ENCODE results near the gene ADAMTS10.
"Not testable (repeated sequence)": the region's sequence is repeated elsewhere in the genome, so short reads cannot be mapped to it uniquely, and the experiment has no call there.

ADAMTS10 gene

DNA sequence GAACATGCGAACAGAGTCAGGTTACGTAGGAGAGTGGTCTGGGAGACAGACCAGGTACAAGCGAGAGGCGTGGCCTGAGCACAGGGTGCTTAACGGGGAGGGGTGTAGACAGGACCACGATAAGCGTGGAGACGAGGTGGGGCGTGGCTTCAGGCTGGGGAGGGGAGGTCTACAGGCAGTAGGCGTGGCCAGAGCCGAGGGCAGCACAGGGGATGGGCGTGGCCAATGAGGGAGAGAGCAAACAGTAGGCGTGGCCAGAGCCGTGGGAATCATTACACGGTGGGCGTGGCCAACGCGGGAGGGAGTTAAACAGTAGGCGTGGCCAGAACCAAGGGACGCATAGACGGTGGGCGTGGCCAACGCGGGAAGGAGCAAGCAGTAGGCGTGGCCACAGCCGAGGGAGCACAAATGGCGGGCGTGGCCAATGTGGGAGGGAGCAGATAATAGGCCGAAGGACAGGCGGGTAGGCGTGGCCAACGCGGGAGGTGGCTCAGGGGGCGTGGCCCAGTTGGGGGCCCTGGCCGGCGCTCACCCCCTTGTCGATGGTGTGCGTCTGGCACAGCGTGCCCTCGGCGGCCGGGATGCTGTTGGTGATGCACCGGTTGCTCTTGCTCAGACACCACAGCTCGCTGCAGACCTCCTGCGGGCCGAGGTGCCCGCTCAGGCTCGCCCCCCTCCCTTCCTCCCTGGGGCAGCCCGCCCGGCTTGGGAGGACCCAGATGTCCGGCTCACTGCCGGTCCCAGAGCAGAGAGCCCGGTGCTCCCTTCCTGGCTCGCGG is 18.1 kb downstream of the ADAMTS10 start:
- peak; percentile 89 for DNase-seq (ENCODE audit: low spot score)

- DNase-seq (ENCODE audit: low spot score): no peak
Observed at GRCh38 chr19:8589177-8589714, 21.3 kb downstream of the ADAMTS10 start.

DNA sequence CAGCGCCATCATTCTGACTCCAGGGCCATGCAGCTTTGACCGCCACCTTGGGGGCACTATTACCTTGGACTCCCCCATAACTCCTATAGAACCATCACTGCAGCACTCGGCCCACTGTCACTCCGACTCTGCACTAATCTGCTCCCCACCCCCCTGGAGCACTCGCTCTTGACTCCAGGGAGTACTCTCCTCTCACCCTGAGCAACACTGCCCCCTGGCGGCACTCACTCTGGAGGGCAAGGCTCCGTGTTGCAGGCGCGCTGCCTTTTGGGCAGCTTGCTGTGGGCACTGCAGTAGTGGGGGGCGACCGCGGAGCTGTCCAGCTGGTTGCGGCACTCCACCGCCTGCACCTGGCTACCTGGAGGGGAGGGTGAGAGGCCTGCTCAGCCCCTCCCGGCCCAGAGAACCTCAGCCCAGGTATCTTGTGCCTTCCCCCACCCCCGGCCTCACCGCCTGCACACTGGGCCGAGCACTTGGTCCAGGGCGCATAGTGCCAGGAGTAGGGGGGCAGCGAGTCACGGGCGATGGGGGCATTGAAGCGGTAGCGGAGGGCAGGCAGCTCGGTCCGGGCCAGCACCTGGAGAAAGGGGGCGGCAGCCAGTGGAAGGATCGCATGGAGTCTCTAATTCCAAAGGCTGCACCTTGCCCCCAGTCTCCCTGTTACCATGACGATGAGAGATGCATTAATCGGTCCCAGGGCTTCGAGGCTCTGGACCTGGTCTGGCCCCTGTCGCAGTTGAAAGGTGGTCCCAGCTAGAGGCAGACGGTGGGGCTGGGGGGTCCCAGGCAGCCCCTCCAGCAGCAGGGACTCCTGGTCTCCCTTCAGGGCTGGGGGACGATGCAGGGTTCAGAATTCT is 24.4 kb downstream of the ADAMTS10 start:
- DNase-seq (ENCODE audit: low spot score): peak; percentile 70

GRCh38 chr19:8584965-8585893 is 25.3 kb downstream of the ADAMTS10 start:
- DNase-seq (ENCODE audit: low spot score): no peak

DNA sequence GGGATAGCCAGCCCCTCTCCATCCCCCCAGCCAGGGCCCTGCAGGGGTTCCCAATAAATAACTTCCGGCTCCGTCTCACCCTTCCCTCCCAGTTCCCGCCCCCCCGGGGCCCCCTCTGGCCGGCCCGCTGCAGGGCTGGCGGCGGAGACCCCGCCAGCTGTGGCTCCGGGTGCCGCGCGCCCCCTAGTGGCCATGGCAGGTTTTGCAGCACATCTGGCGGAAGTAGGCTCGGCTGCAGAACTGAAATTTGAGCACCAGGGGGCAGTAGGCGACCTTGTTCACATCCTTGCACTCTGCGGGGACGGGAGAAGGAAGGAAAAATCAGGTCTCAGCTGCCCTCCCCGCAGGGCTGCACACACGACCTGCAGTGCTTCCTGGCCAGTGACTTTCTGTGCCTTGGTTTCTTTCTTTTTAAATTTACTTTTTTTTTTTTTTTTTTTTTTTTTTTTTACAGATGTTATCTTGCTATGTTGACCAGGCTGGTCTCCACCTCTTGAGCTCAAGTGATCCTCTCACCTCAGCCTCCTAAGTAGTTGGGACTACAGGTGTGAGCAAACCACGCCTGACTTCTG is 29.7 kb downstream of the ADAMTS10 start:
- peak; percentile 88 for DNase-seq (ENCODE audit: low spot score)

DNA sequence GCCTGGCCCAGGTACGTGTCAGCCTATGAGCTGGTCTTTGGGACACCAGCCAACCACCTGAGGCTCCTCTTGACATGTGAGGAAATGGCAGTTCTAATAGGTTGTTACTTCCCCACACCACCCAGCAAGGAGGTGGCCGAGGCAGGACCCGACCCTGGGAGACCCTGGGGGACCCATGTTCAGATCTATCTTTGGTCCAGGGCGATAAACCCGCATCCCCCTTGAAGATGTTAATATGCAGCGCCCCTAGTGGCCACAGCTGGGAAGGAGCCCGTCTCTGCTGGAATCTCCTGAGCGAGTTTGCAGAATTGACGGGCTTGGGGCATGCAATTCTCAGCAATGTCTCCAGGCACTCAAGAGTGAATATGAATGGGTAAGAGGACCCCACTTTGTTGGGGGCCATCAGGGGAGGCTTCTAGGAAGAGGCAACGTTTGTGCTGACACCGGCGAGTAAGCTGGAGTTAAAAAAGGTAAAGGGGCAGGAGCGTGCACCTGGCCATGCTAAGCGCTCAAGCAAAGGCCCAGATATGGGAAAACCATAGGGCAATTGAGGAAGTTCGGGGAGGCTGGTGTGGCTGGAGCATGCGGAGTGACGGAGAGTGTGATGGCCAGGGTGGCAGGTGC is 31.8 kb downstream of the ADAMTS10 start:
- peak; percentile 75 for DNase-seq (ENCODE audit: low spot score)

- DNase-seq (ENCODE audit: low spot score): no peak
Observed at GRCh38 chr19:8577741-8578140, 32.8 kb downstream of the ADAMTS10 start.

- DNase-seq (ENCODE audit: low spot score): no peak
Observed at GRCh38 chr19:8577247-8577646, 33.3 kb downstream of the ADAMTS10 start, which contains the start of gene MYO1F. MYO1F (minus strand) TSS chr19:8577442; CDS start chr19:8577309, 133 bp downstream.

- no peak for DNase-seq (ENCODE audit: low spot score)
Observed at GRCh38 chr19:8576273-8576993, 34.1 kb downstream of the ADAMTS10 start.

DNA sequence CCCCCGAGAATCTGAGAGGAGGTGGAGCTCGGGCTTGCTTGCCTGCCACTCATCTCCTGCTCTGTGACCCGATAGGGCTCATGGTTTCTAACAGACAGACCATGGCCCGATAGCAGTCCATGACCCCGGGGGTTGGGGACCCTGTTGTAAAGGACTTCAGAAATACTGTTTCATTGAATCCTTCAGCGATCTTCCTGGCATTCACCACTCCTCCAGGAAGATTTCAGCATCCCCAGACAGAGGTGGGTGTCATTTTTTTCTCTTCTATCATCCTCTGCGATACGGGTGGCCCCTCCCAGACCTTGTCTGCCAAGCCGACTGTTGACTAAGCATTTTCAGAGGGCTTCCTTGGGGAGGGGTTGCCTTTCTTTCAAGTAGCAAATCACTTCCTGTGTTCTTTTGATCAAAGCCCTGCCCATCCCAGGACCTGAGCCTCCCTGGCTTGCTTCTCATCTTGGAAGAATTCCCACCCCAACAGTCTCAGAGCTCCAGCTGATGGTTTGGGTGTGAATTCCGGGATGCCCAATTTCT is 35.0 kb downstream of the ADAMTS10 start:
- DNase-seq (ENCODE audit: low spot score): no peak

GRCh38 chr19:8574619-8574922 is 35.9 kb downstream of the ADAMTS10 start:
- DNase-seq (ENCODE audit: low spot score): not testable (repeated sequence)

GRCh38 chr19:8573316-8573715 is 37.2 kb downstream of the ADAMTS10 start:
- no peak for DNase-seq (ENCODE audit: low spot score)

DNA sequence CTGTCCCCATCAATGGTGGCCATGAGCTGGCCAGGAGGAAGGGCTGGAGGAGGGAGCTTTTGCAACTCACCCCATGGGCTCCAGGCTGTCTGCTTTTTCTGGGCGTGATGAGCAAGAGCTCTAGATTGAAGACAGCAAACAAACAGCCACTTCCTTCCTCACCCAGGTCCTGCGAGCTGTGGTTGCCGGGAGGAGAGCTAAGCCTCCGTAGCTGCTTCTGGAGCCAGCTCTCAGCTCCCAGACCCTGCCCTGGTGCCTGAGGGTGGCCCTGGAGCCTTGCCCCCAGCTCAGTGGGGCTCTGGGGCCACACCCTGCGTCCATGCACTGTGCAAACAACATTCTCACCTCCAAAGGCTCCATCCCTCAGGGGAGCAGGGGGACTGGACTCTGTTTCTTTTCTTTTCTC is 39.5 kb downstream of the ADAMTS10 start:
- no peak for DNase-seq (ENCODE audit: low spot score)

GRCh38 chr19:8569066-8569771 is 41.3 kb downstream of the ADAMTS10 start:
- DNase-seq (ENCODE audit: low spot score): no peak

DNA sequence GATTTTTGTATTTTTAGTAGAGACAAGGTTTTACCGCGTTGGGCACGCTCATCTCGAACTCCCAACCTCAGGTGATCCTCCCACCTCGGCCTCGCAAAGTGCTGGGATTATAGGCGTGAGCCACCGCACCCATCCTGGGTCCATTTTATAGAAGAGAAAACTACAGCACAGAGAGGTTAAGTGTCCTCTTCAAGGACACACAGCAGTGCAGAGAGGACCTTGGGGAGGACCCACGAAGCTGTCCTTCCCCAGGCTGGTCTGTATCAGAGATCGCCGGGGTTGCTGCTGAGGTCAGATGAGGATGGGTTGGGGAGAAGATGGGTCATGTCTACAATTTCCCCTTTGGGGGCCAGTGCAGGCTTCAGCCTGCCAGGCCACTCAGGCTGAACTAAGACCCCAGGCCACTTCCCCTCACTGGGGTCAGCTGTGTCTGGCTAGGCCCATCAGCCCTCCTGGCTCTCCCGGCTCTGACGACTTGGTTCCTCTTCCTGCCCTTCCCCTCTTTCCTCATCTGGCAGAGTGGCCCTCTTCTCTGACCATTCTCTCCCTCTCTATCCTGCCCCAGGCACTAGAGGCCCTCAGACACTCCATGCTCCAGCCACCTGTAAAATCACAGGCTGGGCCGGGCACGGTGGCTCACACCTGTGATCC is 42.9 kb downstream of the ADAMTS10 start:
- no peak for DNase-seq (ENCODE audit: low spot score)

DNA sequence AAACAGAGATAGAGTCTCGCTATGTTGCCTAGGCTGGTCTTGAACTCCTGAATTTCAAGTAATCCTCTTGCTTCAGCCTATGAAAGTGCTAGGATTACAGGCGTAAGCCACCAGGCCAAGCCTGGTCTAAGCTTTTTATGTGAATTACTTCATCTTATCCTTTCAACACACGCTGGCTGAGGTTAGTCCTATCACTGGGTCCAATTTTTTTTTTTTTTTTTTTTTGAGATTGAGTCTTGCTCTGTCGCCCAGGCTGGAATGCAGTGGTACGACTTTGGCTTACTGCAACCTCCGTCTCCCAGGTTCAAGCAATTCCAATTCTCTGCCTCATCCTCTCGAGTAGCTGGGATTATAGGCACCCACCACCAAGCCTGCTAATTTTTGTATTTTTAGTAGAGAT is 43.7 kb downstream of the ADAMTS10 start:
- no peak for DNase-seq (ENCODE audit: low spot score)

DNA sequence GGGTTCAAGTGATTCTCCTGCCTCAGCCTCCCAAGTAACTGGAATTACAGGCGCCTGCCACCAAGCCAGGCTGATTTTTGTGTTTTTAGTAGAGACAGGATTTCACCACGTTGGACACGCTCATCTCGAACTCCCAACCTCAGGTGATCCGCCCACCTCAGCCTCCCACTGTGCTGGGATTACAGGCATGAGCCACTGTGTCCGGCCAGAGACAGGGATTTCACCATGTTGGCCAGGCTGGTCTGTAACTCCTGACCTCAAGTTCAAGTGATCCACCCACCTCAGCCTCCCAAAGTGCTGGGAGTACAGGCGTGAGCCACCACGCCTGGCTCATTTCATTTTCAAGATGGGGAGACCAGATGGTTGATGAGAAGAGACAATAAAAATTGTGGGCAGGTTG is 45.6 kb downstream of the ADAMTS10 start:
- not testable (repeated sequence) for DNase-seq (ENCODE audit: low spot score)

- no peak for DNase-seq (ENCODE audit: low spot score)
Observed at GRCh38 chr19:8561075-8561764, 49.3 kb downstream of the ADAMTS10 start.

Data from hematopoietic multipotent progenitor cell treated with erythropoietin and hydrocortisone succinate and interleukin-3 and kit ligand, for 15 days (in vitro differentiated cells).